ENCODE results near the gene CMTM2.
"Not testable (repeated sequence)": the region's sequence is repeated elsewhere in the genome, so short reads cannot be mapped to it uniquely, and the experiment has no call there.

CMTM2 gene

DNA sequence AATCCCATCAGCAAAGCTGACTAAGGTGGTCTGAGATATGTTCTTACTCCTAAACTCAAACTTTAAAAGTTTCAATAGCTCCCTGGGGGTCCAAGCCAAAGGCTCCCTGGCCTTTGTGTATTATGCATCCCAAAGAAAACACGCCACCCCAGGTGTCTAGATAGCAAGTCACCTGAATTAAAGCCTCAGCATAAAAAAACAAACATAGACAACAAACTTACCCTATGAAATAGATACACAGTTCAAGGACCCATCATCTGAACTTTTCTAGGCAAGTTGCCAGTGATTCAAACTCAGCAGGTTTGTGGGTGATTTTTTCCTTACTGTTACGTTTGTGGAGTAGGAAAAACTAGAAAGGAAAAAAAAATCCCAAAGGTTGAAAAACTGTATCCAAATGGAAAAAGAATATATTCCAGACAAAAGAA is 37.8 kb downstream of the CMTM2 start:
- no peaks in the 10 kb centered on the region for H3K27me3 Mint-ChIP-seq
- no peak overlapping the region for H3K27ac Mint-ChIP-seq
- H3K4me1 Mint-ChIP-seq (ENCODE audit: low read depth) = peaks cover 8% of the 10 kb centered on the region
- no peak overlapping the region for H3K4me3 Mint-ChIP-seq
- DNase-seq = no peak
- H3K36me3 Mint-ChIP-seq (ENCODE audit: low read depth) = peaks cover 29% of the 10 kb centered on the region
- no peaks in the 10 kb centered on the region for H3K9me3 Mint-ChIP-seq

DNA sequence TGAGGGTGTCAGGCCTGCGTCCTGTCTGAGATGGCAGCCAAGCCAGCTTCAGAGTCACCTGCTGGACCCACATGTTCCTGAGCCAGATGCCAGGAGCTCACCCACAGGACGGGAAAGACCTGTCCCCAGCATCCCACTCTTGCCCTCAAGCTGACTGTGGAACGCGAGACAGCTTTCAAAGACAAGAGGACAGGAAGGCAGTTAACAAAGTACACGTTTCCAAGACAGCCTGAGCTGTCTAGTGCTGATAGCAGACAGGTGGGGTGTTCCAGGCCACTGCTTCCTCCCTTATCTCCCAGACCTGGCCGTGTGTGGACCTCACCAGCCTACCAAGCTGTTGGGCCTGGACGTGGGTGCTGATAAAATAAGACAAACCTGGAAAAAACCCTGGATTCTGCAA is 38.5 kb downstream of the CMTM2 start:
- no peak for DNase-seq
- Mint-ChIP-seq H3K27me3 (no peaks in the 10 kb centered on the region), H3K4me3 (no peak overlapping the region), H3K36me3 (ENCODE audit: low read depth) (peaks cover 22% of the 10 kb centered on the region), H3K4me1 (ENCODE audit: low read depth) (peaks cover 8% of the 10 kb centered on the region), H3K27ac (no peak overlapping the region), H3K9me3 (no peaks in the 10 kb centered on the region)

DNA sequence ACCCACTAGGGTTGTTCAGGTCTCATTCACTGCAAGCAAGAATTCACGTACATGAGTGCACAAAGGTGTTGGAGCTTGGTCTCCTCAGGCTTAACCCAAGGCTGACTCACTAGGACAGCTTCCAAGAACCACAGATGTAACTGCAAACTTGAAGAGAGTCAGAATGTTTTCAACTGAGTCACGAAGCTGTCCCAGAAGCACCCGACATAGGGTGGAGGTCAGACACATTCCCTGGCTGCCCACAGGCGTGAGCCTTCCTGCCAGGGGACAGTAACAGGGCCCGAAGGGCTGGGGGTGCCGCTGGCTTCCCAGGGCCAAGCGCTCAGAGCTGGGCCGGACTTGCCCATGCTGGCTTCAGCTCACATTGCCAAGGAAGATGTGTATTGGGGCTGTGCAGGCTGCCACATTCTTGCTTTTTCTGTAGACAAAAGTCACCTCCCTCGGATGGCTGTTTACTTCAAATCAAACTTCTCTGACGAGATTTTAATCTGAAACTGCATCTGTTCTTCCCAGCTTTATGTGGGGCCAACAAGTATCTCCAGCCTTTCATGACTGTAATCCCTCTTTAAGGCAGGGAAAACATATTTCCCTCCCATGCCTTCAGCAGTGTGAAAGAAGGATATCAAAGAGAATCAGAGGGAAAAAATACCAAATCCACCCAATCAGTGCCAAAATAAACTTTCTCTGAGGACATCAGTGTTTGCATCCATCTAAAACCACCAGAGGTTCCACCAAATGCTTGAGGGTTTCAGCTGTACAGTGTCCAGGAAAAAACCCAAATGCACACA is 39.5 kb downstream of the CMTM2 start:
- no peaks in the 10 kb centered on the region for H3K27me3 Mint-ChIP-seq
- no peaks in the 10 kb centered on the region for H3K9me3 Mint-ChIP-seq
- H3K4me3 Mint-ChIP-seq = no peak overlapping the region
- DNase-seq = no peak
- no peak overlapping the region for H3K27ac Mint-ChIP-seq
- H3K4me1 Mint-ChIP-seq (ENCODE audit: low read depth) = peaks cover 8% of the 10 kb centered on the region
- H3K36me3 Mint-ChIP-seq (ENCODE audit: low read depth) = peaks cover 12% of the 10 kb centered on the region

DNA sequence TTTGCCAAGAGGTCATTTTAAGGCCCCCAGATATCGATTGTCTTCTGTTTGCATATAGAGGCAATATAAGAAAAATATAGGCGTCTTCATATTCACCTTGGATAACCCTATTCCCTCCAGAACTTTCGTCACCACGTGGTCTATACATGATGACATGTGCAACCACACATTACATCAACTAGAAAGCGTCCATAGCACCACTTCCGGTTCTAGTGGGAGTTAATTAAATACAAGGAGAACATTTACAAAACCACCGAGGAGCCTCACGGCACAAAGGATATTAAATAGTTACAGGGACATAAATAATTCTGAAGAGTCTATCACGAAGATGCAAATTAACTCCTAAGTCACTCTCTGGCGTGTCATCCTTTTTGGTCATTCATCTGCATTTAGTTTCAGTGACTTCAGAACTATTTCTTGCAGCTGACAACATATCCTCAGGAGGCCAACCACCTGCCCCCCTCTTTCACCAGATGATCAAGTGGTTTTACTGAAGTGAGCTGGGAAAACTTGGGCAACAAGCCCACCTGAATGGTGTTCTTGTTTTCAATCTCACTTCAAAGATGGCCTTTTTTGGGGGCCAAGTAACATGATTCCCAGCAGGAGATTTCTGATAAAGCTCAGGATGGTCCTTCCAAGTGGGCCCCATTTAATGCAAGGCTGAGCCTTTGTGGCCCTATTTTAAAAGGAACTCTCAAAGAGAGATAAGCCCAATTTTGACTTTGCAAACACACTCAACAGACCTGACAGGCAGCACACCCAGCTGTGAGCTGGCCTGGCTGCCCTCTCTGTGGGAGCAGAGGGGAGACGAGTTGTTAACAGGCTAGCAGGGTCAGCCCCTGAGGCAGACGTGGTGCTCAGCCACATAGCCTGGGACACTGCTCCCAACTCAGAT is 40.5 kb downstream of the CMTM2 start:
- DNase-seq = no peak
- no peaks in the 10 kb centered on the region for H3K9me3 Mint-ChIP-seq
- H3K27ac Mint-ChIP-seq = no peak overlapping the region
- H3K4me1 Mint-ChIP-seq (ENCODE audit: low read depth) = peaks cover 8% of the 10 kb centered on the region
- H3K36me3 Mint-ChIP-seq (ENCODE audit: low read depth) = peaks cover 6% of the 10 kb centered on the region
- no peak overlapping the region for H3K4me3 Mint-ChIP-seq
- H3K27me3 Mint-ChIP-seq = no peaks in the 10 kb centered on the region

DNA sequence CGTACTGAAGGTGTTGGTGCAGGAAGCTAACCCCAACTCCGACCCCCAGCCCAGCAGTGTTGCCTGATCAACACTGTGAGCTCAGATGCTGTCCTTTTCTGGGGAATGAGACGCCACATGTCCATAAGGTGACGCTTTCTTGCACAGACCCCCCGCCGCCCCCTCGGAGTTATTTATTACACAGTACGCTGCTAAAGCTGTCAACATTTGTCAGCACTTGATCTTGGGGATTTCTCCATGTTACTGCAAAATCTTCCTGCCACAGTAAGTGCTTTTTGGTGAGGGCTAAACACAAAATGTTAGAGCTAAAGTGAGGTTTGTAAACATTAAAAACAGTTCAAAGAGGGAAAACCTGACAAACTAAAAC is 41.1 kb downstream of the CMTM2 start:
- Mint-ChIP-seq H3K36me3 (ENCODE audit: low read depth) (no peaks in the 10 kb centered on the region), H3K9me3 (no peaks in the 10 kb centered on the region), H3K27ac (no peak overlapping the region), H3K4me1 (ENCODE audit: low read depth) (peaks cover 8% of the 10 kb centered on the region), H3K4me3 (no peak overlapping the region), H3K27me3 (no peaks in the 10 kb centered on the region)
- DNase-seq = no peak

DNA sequence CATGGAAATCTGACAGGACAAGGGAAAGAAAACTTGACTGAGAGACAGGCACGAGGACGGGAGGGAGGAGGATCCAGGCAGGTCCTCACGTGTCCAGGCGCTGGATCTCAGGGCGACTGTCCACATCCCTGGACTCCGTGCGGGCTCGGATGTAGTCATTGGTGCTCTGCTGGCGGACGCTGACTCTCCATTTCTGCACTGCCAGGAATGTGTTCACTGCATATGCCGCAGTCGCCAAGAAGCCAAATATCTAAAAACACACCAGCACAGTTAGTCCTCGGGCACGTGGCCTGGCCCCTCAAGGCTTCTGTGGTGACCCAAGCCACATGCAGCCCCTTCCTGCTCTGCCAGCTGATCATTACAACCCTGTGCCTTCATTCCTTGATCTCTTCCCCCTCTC is 42.7 kb downstream of the CMTM2 start:
- no peaks in the 10 kb centered on the region for H3K36me3 Mint-ChIP-seq (ENCODE audit: low read depth)

DNA sequence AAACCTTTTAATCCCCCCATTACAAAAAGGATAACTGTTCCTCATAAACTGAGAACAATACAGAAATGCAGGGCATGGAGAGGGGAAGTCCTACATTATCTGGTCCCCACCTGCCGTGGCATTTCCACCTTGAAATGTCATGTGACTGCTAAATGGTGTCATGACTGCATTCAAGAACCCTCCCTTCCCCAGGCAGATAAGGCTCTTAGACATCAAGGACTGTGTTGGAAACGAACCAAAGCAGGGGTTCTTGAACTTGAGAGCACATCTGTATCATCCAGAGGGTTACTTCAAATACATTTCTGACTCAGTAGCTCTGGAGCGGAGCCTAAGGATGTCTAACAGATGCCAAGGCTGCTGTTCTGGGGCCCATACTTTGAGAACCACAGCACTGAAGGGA is 43.6 kb downstream of the CMTM2 start:
- Mint-ChIP-seq H3K27ac (no peak overlapping the region), H3K4me3 (no peak overlapping the region), H3K9me3 (no peaks in the 10 kb centered on the region), H3K27me3 (no peaks in the 10 kb centered on the region), H3K36me3 (ENCODE audit: low read depth) (no peaks in the 10 kb centered on the region), H3K4me1 (ENCODE audit: low read depth) (peaks cover 8% of the 10 kb centered on the region)
- DNase-seq = no peak

More for the DNA sequence above, 42.7 kb downstream of the CMTM2 start:
- no peak for DNase-seq
- Mint-ChIP-seq H3K4me3 (no peak overlapping the region), H3K4me1 (ENCODE audit: low read depth) (peaks cover 8% of the 10 kb centered on the region), H3K27me3 (no peaks in the 10 kb centered on the region), H3K27ac (no peak overlapping the region), H3K9me3 (no peaks in the 10 kb centered on the region)

DNA sequence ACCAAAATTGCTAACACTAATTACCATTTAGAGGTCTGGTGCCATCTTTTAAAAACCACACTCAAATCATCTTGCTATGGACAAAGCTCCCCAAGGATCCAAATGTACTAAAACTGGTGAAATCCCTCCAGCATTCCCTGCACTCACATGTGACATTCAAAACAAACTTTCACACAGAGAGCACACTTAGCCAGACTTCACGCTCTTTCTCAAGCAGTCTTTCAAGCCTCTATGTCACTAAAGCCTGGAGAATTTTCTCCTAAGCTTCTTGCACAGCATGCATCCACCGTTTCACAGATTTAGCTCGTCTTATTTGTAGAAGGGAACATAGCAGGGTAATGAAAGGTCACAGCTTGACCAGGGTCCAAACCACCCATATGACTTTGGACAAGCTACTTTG is 44.5 kb downstream of the CMTM2 start:
- Mint-ChIP-seq H3K27ac (no peak overlapping the region), H3K4me3 (no peak overlapping the region), H3K27me3 (no peaks in the 10 kb centered on the region), H3K4me1 (ENCODE audit: low read depth) (peaks cover 8% of the 10 kb centered on the region), H3K36me3 (ENCODE audit: low read depth) (no peaks in the 10 kb centered on the region), H3K9me3 (no peaks in the 10 kb centered on the region)
- no peak for DNase-seq

DNA sequence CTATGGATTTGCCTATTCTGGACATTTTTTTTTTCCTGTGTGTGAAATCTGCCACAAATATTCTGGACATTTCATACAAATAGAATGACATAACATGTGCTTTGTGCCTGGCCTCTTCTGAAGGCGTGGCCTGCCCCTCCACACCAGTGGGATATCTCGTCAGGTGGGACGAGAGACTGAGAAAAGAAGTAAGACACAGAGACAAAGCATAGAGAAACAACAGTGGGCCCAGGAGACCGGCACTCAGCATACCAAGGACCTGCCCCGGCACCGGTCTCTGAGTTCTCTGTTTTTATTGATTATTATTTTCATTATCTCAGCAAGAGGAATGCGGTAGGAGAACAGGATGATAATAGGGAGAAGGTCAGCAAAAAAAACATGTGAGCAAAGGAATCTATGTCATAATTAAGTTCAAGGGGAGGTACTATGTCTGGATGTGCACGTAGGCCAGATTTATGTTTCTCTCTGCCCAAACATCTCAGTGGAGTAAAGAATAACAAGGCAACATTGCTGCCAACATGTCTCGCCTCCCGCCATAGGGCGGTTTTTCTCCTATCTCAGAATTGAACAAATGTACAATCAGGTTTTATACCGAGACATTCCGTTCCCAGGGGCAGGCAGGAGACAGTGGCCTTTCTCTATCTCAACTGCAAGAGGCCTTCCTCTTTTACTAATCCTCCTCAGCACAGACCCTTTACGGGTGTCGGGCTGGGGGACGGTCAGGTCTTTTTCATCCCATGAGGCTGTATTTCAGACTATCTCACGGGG is 48.5 kb downstream of the CMTM2 start:
- H3K27me3 Mint-ChIP-seq; DNase-seq; H3K4me3 Mint-ChIP-seq; H3K27ac Mint-ChIP-seq; H3K36me3 Mint-ChIP-seq (ENCODE audit: low read depth); H3K9me3 Mint-ChIP-seq; H3K4me1 Mint-ChIP-seq (ENCODE audit: low read depth): not testable (repeated sequence)

DNA sequence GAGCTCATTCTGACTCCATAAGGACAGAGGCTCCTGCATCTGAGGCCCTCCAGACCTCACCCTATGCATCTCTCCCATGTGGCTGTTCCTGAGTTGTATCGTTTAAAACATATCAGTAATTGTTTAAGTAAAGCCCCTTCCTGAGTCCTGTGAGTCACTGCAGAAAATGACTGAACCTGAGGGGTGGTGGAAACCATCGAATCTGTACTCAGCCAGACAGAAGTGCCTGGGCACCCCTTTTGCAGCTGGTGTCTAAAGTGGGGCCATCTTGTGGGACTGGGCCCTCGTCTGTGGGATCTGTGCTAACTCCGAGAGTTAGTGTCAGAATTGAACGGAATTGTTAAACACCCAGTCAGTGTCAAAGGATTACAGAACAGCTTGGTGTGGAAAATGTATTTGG is 50.6 kb downstream of the CMTM2 start:
- no peak overlapping the region for H3K27ac Mint-ChIP-seq
- no peaks in the 10 kb centered on the region for H3K4me1 Mint-ChIP-seq (ENCODE audit: low read depth)
- no peak overlapping the region for H3K4me3 Mint-ChIP-seq
- no peak for DNase-seq
- H3K9me3 Mint-ChIP-seq = no peaks in the 10 kb centered on the region
- H3K36me3 Mint-ChIP-seq (ENCODE audit: low read depth) = no peaks in the 10 kb centered on the region
- no peaks in the 10 kb centered on the region for H3K27me3 Mint-ChIP-seq

DNA sequence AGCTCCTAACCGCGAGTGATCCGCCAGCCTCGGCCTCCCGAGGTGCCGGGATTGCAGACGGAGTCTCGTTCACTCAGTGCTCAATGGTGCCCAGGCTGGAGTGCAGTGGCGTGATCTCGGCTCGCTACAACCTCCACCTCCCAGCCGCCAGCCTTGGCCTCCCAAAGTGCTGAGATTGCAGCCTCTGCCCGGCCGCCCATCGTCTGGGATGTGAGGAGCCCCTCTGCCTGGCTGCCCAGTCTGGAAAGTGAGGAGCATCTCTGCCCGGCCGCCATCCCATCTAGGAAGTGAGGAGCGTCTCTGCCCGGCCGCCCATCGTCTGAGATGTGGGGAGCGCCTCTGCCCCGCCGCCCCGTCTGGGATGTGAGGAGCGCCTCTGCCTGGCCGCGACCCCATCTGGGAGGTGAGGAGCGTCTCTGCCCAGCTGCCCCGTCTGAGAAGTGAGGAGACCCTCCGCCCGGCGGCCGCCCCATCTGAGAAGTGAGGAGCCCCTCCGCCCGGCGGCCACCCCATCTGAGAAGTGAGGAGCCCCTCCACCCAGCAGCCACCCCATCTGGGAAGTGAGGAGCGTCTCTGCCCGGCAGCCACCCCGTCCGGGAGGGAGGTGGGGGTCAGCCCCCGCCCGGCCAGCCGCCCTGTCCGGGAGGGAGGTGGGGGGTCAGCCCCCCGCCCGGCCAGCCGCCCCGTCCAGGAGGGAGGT is 51.4 kb downstream of the CMTM2 start:
- not testable (repeated sequence) for H3K4me1 Mint-ChIP-seq (ENCODE audit: low read depth); H3K4me3 Mint-ChIP-seq; H3K27me3 Mint-ChIP-seq; H3K36me3 Mint-ChIP-seq (ENCODE audit: low read depth); DNase-seq; H3K9me3 Mint-ChIP-seq; H3K27ac Mint-ChIP-seq

DNA sequence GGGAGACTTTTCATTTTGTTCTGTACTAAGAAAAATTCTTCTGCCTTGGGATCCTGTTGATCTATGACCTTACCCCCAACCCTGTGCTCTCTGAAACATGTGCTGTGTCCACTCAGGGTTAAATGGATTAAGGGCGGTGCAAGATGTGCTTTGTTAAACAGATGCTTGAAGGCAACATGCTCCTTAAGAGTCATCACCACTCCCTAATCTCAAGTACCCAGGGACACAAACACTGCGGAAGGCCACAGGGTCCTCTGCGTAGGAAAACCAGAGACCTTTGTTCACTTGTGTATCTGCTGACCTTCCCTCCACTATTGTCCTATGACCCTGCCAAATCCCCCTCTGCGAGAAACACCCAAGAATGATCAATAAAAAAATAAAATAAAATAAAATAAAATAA is 52.3 kb downstream of the CMTM2 start:
- H3K4me3 Mint-ChIP-seq; H3K9me3 Mint-ChIP-seq; H3K36me3 Mint-ChIP-seq (ENCODE audit: low read depth); DNase-seq; H3K27ac Mint-ChIP-seq; H3K4me1 Mint-ChIP-seq (ENCODE audit: low read depth); H3K27me3 Mint-ChIP-seq: not testable (repeated sequence)

DNA sequence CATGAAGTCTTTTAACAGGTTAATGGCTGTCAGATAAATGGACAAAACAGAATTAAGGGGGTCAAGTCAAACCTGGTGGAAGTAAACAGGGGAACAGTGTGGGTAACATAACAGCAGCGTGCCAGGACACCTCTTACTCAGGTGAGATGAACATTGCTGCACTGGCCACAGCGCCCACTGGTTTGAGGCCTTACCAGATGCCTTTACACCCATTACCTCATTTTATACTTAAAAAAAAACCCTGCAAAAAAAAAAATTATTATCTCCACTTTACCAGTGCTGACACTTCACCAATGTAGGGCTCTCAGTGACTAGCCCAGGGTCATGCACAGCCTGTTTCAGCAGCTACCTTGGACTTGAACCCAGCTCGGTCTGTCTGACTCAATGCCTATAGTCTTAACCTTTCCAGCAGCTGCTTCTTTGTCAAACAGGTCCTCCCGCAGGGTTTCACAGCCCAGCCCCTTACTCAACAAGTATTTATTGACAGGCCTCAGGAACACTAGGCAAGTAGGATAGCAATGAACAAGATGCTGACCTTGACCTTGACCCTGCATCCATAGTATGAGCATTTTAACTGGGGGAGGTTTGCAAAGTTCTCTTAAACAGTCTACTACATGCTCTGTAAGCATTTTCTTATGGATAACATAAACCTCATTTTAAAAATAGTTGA is 55.4 kb downstream of the CMTM2 start:
- H3K4me1 Mint-ChIP-seq (ENCODE audit: low read depth) = no peaks in the 10 kb centered on the region
- no peak overlapping the region for H3K4me3 Mint-ChIP-seq
- no peaks in the 10 kb centered on the region for H3K36me3 Mint-ChIP-seq (ENCODE audit: low read depth)
- no peak overlapping the region for H3K27ac Mint-ChIP-seq
- no peaks in the 10 kb centered on the region for H3K9me3 Mint-ChIP-seq
- no peak for DNase-seq
- H3K27me3 Mint-ChIP-seq = no peaks in the 10 kb centered on the region

DNA sequence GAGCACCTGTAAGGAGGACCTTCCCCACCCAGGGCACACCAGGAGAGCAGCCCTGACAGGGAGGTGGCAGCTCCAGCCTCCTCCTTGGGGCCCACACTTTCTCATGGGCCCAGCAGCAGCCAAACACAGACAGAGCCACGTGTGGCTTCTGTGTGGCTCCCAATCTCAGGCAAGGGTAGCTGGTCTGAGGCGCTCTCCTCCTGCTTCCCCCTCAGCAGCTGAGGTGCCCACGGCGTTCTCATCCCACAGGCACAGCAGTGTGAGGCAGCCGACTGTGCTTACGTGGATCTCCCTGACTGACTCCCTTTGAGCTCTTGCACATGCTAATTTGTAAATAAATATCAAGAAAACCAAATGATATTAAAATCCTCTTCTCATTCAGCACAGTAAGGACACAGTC is 56.1 kb downstream of the CMTM2 start:
- H3K4me1 Mint-ChIP-seq (ENCODE audit: low read depth) = no peaks in the 10 kb centered on the region
- H3K27me3 Mint-ChIP-seq = no peaks in the 10 kb centered on the region
- H3K9me3 Mint-ChIP-seq = no peaks in the 10 kb centered on the region
- DNase-seq = no peak
- no peak overlapping the region for H3K4me3 Mint-ChIP-seq
- no peak overlapping the region for H3K27ac Mint-ChIP-seq
- no peaks in the 10 kb centered on the region for H3K36me3 Mint-ChIP-seq (ENCODE audit: low read depth)

Data from activated T-cell treated with anti-CD3 and anti-CD28 coated beads, Interleukin-2, amount 50 U/mL, for 24 hours (primary cell).